Vagina (tissue), 2 donors: Measurements from ENCODE around the gene MAIP1.

ENCODE experiments used
- POLR2A ChIP-seq, 2 donors: fragments of 450-650 bp; IDR thresholded peaks; one replicate each; pipeline ENCODE4 v1.6.1; 2017; ENCODE audit warnings: antibody characterized with exemption in 2 of 2, mild to moderate bottlenecking in 2 of 2, moderate library complexity in 2 of 2
- TF ChIP-seq, protein P1 (sequence below), 3 experiments: fragments of 450-650 bp in 2 of 3; fragments of 200-600 bp in 1 of 3; sonication (generic) in 1 of 3; IDR thresholded peaks; one replicate each; pipeline ENCODE4 v1.5.1; 2017 to 2019; ENCODE audit warnings: antibody characterized with exemption in 3 of 3, mild to moderate bottlenecking in 2 of 3, moderate library complexity in 2 of 3

DNA sequence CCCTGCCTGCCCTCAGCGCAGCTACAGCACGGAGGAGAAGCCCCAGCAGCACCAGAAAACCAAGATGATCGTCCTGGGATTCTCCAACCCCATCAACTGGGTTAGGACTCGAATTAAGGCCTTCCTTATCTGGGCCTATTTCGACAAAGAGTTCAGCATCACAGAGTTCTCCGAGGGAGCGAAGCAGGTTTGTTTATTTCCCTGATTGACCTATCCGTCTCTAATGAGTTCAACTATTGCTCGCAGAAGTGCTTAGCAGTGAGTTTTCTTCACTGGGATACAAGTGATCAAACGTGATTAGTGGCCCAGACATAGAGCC lies 639 bp downstream of the MAIP1 start:
- TF ChIP-seq POLR2A (IDR thresholded peaks at IDR 0.05), result no peak
- TF ChIP-seq, protein P1, sequence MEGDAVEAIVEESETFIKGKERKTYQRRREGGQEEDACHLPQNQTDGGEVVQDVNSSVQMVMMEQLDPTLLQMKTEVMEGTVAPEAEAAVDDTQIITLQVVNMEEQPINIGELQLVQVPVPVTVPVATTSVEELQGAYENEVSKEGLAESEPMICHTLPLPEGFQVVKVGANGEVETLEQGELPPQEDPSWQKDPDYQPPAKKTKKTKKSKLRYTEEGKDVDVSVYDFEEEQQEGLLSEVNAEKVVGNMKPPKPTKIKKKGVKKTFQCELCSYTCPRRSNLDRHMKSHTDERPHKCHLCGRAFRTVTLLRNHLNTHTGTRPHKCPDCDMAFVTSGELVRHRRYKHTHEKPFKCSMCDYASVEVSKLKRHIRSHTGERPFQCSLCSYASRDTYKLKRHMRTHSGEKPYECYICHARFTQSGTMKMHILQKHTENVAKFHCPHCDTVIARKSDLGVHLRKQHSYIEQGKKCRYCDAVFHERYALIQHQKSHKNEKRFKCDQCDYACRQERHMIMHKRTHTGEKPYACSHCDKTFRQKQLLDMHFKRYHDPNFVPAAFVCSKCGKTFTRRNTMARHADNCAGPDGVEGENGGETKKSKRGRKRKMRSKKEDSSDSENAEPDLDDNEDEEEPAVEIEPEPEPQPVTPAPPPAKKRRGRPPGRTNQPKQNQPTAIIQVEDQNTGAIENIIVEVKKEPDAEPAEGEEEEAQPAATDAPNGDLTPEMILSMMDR (IDR thresholded peaks at IDR 0.05), result no peak
